ENCODE data around the gene NCOA3.

Gene NCOA3

GRCh38 chr20:47668313-47669151 lies 166.8 kb downstream of the NCOA3 start:
- no peak for DNase-seq

GRCh38 chr20:47669152-47669425 lies 167.4 kb downstream of the NCOA3 start:
- no peak for DNase-seq

GRCh38 chr20:47669489-47669888 lies 167.8 kb downstream of the NCOA3 start:
- no peak for DNase-seq

- DNase-seq, result no peak
Observed at GRCh38 chr20:47669927-47670890, 168.5 kb downstream of the NCOA3 start.

- no peak for DNase-seq
Observed at GRCh38 chr20:47670913-47671312, 169.2 kb downstream of the NCOA3 start.

GRCh38 chr20:47672166-47672565 lies 170.5 kb downstream of the NCOA3 start:
- no peak for DNase-seq

- no peak for DNase-seq
Observed at GRCh38 chr20:47672886-47673670, 171.4 kb downstream of the NCOA3 start.

- DNase-seq, result no peak
Observed at GRCh38 chr20:47673671-47673955, 171.9 kb downstream of the NCOA3 start.

- DNase-seq, result no peak
Observed at GRCh38 chr20:47674145-47674544, 172.5 kb downstream of the NCOA3 start.

- no peak for DNase-seq
Observed at GRCh38 chr20:47674686-47675085, 173.0 kb downstream of the NCOA3 start.

- DNase-seq, result no peak
Observed at GRCh38 chr20:47675190-47676142, 173.8 kb downstream of the NCOA3 start.

- no peak for DNase-seq
Observed at GRCh38 chr20:47676219-47676721, 174.6 kb downstream of the NCOA3 start.

GRCh38 chr20:47676912-47677634 lies 175.4 kb downstream of the NCOA3 start:
- no peak for DNase-seq

GRCh38 chr20:47677635-47678453 lies 176.2 kb downstream of the NCOA3 start:
- DNase-seq, result peak in 1 of 2 experiments; percentile 6

GRCh38 chr20:47678536-47678935 lies 176.8 kb downstream of the NCOA3 start:
- no peak for DNase-seq

GRCh38 chr20:47679462-47679861 lies 177.8 kb downstream of the NCOA3 start:
- DNase-seq, result no peak

GRCh38 chr20:47680804-47681529 lies 179.3 kb downstream of the NCOA3 start:
- DNase-seq, result no peak

- DNase-seq, result no peak
Observed at GRCh38 chr20:47682028-47682783, 180.5 kb downstream of the NCOA3 start.

GRCh38 chr20:47682916-47683315 lies 181.2 kb downstream of the NCOA3 start:
- DNase-seq, result no peak
